GM10266 (cell line): ENCODE measurements around the gene PNPLA5.
"Not testable (repeated sequence)": the region's sequence is repeated elsewhere in the genome, so short reads cannot be mapped to it uniquely, and the experiment has no call there.

Experiments used
- DNase-seq: peaks from one replicate; pipeline ENCODE4 v3.0.0; 2012; ENCODE audit errors: extremely low spot score
- CTCF ChIP-seq: IDR thresholded peaks from 2 replicates; pipeline ENCODE4 v1.5.1; 2012; ENCODE audit warnings: mild to moderate bottlenecking, low read depth; ENCODE audit not compliant: control insufficient read depth, insufficient read depth; ENCODE audit errors: missing control alignments

Gene PNPLA5

GRCh38 chr22:43869799-43870198 is 22.0 kb downstream of the PNPLA5 start:
- TF ChIP-seq CTCF = no peak
- no peak for DNase-seq

- DNase-seq = not testable (repeated sequence)
Observed at GRCh38 chr22:43869001-43869400, 22.8 kb downstream of the PNPLA5 start.

- TF ChIP-seq CTCF = no peak
- DNase-seq = no peak
Observed at GRCh38 chr22:43867839-43868635, 23.8 kb downstream of the PNPLA5 start.

GRCh38 chr22:43862882-43863202 is 29.0 kb downstream of the PNPLA5 start:
- no peak for TF ChIP-seq CTCF
- no peak for DNase-seq

GRCh38 chr22:43862074-43862881 is 29.5 kb downstream of the PNPLA5 start, which contains the start of gene SULT4A1:
SULT4A1 (minus strand) TSS chr22:43862513; CDS start chr22:43862382, 131 bp downstream.
- no peak for TF ChIP-seq CTCF
- no peak for DNase-seq

GRCh38 chr22:43861529-43861928 is 30.3 kb downstream of the PNPLA5 start:
- no peak for TF ChIP-seq CTCF
- DNase-seq = no peak

GRCh38 chr22:43860831-43861230 is 31.0 kb downstream of the PNPLA5 start:
- TF ChIP-seq CTCF = no peak
- DNase-seq = no peak
